ENCODE results near the gene TMOD2. TPM values are rescaled to one million over a fixed set of nuclear protein-coding genes. Genes with fewer than 3 reads are reported as not detected.
"Not testable (repeated sequence)": the region's sequence is repeated elsewhere in the genome, so short reads cannot be mapped to it uniquely, and the experiment has no call there.

Gene TMOD2
- polyA plus RNA-seq, 3 donors = 5.8 to 12.7 (median 6.2) TPM

- no peaks in the 10 kb centered on the region for H3K27me3 ChIP-seq (ENCODE audit: control insufficient read depth in 2 of 2, insufficient read depth in 2 of 2, low read length in 2 of 2)
- intact Hi-C loops (cut with micrococcal nuclease) = no loop called here
- Mint-ChIP-seq H3K4me1 (no peaks in the 10 kb centered on the region), H3K27me3 (ENCODE audit: low read depth in 3 of 3) (peaks cover 0 to 2% (median 0%) of the 10 kb centered on the region in 3 donors), H3K4me3 (no peak overlapping the region), H3K9me3 (peaks cover 0 to 19% (median 11%) of the 10 kb centered on the region in 7 donors), H3K27ac (no peak overlapping the region), H3K36me3 (peaks cover 83% of the 10 kb centered on the region in 2 donors)
- no peak overlapping the region for H3K4me3 ChIP-seq (replicated peaks in 1 of 3; ENCODE audit: low read depth in 2 of 3, low read length in 3 of 3)
- H4K20me1 ChIP-seq (ENCODE audit: insufficient read depth, low read length) = no peaks in the 10 kb centered on the region
- no peak for TF ChIP-seq CTCF (IDR thresholded peaks at IDR 0.05)
- no peaks in the 10 kb centered on the region for H3K9me3 ChIP-seq (replicated peaks in 1 of 2; ENCODE audit: control insufficient read depth in 1 of 2, insufficient read depth in 1 of 2, low read length in 2 of 2)
- peaks cover 69 to 88% of the 10 kb centered on the region in 2 donors for H3K36me3 ChIP-seq (replicated peaks in 1 of 2; ENCODE audit: control insufficient read depth in 1 of 2, insufficient read depth in 2 of 2, low read length in 2 of 2)
- no peak overlapping the region for H3K9ac ChIP-seq (ENCODE audit: insufficient read depth, low read length, poor library complexity, severe bottlenecking)
- DNase-seq = no peak
- no CpG with 5 or more reads among the region's 3 CpGs for WGBS (ENCODE audit: insufficient coverage)
- H2AFZ ChIP-seq (ENCODE audit: insufficient read depth, low read depth, low read length, poor library complexity, severe bottlenecking) = no peak overlapping the region
- no peak overlapping the region for H3K27ac ChIP-seq (ENCODE audit: low read depth in 1 of 2, low read length in 2 of 2)
- H3K4me1 ChIP-seq (ENCODE audit: control insufficient read depth in 1 of 2, insufficient read depth in 2 of 2, low read length in 2 of 2) = no peaks in the 10 kb centered on the region
- H3K79me2 ChIP-seq (ENCODE audit: insufficient read depth, low read length) = no peaks in the 10 kb centered on the region
- no peak overlapping the region for H3K4me2 ChIP-seq (replicated peaks; ENCODE audit: extremely low read depth, low read length, poor library complexity, severe bottlenecking)
These were observed 32.6 kb downstream of the TMOD2 start for GRCh38 chr15:51783967-51784366.

GRCh38 chr15:51787130-51787529, 35.7 kb downstream of the TMOD2 start:
- H2AFZ ChIP-seq (ENCODE audit: insufficient read depth, low read depth, low read length, poor library complexity, severe bottlenecking); H3K27ac ChIP-seq (ENCODE audit: low read depth in 1 of 2, low read length in 2 of 2); H3K27ac Mint-ChIP-seq; H3K4me1 Mint-ChIP-seq; H3K4me3 Mint-ChIP-seq; H3K79me2 ChIP-seq (ENCODE audit: insufficient read depth, low read length); H4K20me1 ChIP-seq (ENCODE audit: insufficient read depth, low read length); H3K9me3 ChIP-seq (replicated peaks in 1 of 2; ENCODE audit: control insufficient read depth in 1 of 2, insufficient read depth in 1 of 2, low read length in 2 of 2); H3K4me1 ChIP-seq (ENCODE audit: control insufficient read depth in 1 of 2, insufficient read depth in 2 of 2, low read length in 2 of 2); H3K4me3 ChIP-seq (replicated peaks in 1 of 3; ENCODE audit: low read depth in 2 of 3, low read length in 3 of 3); H3K27me3 Mint-ChIP-seq (ENCODE audit: low read depth in 3 of 3); intact Hi-C loops (cut with micrococcal nuclease); H3K4me2 ChIP-seq (replicated peaks; ENCODE audit: extremely low read depth, low read length, poor library complexity, severe bottlenecking); DNase-seq; H3K27me3 ChIP-seq (ENCODE audit: control insufficient read depth in 2 of 2, insufficient read depth in 2 of 2, low read length in 2 of 2); H3K9ac ChIP-seq (ENCODE audit: insufficient read depth, low read length, poor library complexity, severe bottlenecking): not testable (repeated sequence)
- peaks cover 49 to 58% of the 10 kb centered on the region in 2 donors for H3K36me3 ChIP-seq (replicated peaks in 1 of 2; ENCODE audit: control insufficient read depth in 1 of 2, insufficient read depth in 2 of 2, low read length in 2 of 2)
- 98% methylated on average over 11 of the region's 11 CpGs for WGBS (ENCODE audit: insufficient coverage)
- Mint-ChIP-seq H3K36me3 (peaks cover 53 to 54% of the 10 kb centered on the region in 2 donors), H3K9me3 (peaks cover 3 to 22% (median 17%) of the 10 kb centered on the region in 7 donors)

- H3K27ac ChIP-seq (ENCODE audit: low read depth in 1 of 2, low read length in 2 of 2); H3K4me3 ChIP-seq (replicated peaks in 1 of 3; ENCODE audit: low read depth in 2 of 3, low read length in 3 of 3); H3K79me2 ChIP-seq (ENCODE audit: insufficient read depth, low read length); H3K27me3 Mint-ChIP-seq (ENCODE audit: low read depth in 3 of 3); H3K4me1 ChIP-seq (ENCODE audit: control insufficient read depth in 1 of 2, insufficient read depth in 2 of 2, low read length in 2 of 2); H3K9me3 ChIP-seq (replicated peaks in 1 of 2; ENCODE audit: control insufficient read depth in 1 of 2, insufficient read depth in 1 of 2, low read length in 2 of 2); H3K27me3 ChIP-seq (ENCODE audit: control insufficient read depth in 2 of 2, insufficient read depth in 2 of 2, low read length in 2 of 2); H4K20me1 ChIP-seq (ENCODE audit: insufficient read depth, low read length); DNase-seq; H3K4me1 Mint-ChIP-seq; intact Hi-C loops (cut with micrococcal nuclease); H3K4me3 Mint-ChIP-seq; H3K27ac Mint-ChIP-seq; H2AFZ ChIP-seq (ENCODE audit: insufficient read depth, low read depth, low read length, poor library complexity, severe bottlenecking); H3K4me2 ChIP-seq (replicated peaks; ENCODE audit: extremely low read depth, low read length, poor library complexity, severe bottlenecking); H3K9ac ChIP-seq (ENCODE audit: insufficient read depth, low read length, poor library complexity, severe bottlenecking): not testable (repeated sequence)
- Mint-ChIP-seq H3K36me3 (peaks cover 10 to 22% of the 10 kb centered on the region in 2 donors), H3K9me3 (peaks cover 0 to 18% (median 7%) of the 10 kb centered on the region in 7 donors)
- WGBS (ENCODE audit: insufficient coverage) = no CpG with 5 or more reads among the region's 4 CpGs
- peaks cover 3 to 13% of the 10 kb centered on the region in 2 donors for H3K36me3 ChIP-seq (replicated peaks in 1 of 2; ENCODE audit: control insufficient read depth in 1 of 2, insufficient read depth in 2 of 2, low read length in 2 of 2)
These were observed 41.1 kb downstream of the TMOD2 start for GRCh38 chr15:51792474-51792873.

Measured in CD14-positive monocyte (primary cell).